GM19099 (cell line): Measurements from ENCODE around the gene NGEF.

Experiments used
- POLR2A ChIP-seq: IDR thresholded peaks from 3 replicates; pipeline ENCODE4 v1.6.1; 2011; ENCODE audit warnings: low read depth; ENCODE audit not compliant: insufficient read length; ENCODE audit errors: extremely low read depth

The NGEF gene

DNA sequence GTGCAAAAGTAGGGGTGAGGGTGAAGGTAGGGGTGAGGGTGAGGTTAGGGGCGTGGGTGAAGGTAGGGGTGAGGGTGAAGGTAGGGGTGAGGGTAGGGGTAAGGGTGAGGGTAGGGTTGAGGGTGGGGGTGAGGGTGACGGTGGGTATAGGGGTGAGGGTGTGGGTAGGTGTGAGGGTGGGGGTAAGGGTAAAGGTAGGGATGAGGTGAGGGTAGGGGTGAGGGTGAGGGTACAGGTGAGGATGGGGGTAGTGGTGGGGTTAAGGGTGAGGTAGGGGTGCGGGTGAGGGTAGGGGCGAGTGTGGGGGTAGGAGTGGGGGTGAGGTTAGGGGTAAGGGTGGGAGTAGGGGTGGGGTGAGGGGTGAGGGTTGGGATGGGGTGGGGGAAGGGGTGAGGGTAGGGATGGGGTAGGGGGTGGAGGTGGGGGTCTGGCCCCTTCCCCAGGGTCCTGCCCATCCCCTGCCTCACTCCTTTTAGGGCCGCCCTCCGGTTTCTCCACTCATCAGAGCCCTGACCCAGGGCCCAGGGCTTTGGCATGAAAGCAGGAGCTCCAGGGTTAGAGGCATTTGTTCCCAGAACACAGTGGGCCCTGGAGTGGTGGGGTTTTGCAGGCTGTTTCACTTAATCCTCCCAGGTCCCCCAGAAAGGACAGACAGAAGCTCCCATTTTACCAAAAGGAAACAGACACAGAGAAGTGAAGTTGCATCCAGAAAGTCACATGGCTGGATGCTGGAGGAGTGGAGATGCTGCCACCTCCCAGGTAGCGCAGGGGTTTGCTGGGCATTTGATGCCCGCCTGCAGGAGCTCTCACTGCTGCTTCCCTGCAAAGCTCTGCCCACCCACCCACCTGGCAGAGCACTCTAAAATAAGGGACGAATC, 116.1 kb downstream of the NGEF start:
- no peak for TF ChIP-seq POLR2A

- no peak for TF ChIP-seq POLR2A
These were observed 116.9 kb downstream of the NGEF start for GRCh38 chr2:232896111-232896510.

GRCh38 chr2:232894746-232895145, 118.3 kb downstream of the NGEF start:
- no peak for TF ChIP-seq POLR2A

DNA sequence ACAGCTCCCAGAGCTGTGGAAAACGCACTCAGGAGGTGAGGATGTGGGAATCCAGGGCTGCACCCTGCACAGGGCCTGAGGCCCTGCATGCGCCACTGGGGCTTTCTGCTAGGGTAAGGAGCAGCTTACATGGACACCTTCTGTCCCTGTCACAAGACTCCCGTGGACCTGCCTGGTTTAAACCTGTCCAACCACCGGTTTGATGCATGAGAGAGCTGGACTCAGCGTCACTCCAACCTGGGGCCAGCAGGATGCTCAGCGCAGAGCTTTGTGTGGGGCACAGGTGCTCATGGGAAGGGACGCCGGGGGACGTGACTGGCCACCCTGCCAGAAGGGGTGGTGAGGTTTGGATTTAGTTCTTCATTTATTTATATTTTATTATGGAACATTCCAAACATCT, 118.8 kb downstream of the NGEF start:
- TF ChIP-seq POLR2A: no peak

- no peak for TF ChIP-seq POLR2A
These were observed 119.2 kb downstream of the NGEF start for GRCh38 chr2:232893834-232894233.

- TF ChIP-seq POLR2A: no peak
These were observed 120.2 kb downstream of the NGEF start for GRCh38 chr2:232892843-232893242.

GRCh38 chr2:232892221-232892620, 120.8 kb downstream of the NGEF start:
- TF ChIP-seq POLR2A: no peak

GRCh38 chr2:232891621-232892071, 121.4 kb downstream of the NGEF start:
- no peak for TF ChIP-seq POLR2A

DNA sequence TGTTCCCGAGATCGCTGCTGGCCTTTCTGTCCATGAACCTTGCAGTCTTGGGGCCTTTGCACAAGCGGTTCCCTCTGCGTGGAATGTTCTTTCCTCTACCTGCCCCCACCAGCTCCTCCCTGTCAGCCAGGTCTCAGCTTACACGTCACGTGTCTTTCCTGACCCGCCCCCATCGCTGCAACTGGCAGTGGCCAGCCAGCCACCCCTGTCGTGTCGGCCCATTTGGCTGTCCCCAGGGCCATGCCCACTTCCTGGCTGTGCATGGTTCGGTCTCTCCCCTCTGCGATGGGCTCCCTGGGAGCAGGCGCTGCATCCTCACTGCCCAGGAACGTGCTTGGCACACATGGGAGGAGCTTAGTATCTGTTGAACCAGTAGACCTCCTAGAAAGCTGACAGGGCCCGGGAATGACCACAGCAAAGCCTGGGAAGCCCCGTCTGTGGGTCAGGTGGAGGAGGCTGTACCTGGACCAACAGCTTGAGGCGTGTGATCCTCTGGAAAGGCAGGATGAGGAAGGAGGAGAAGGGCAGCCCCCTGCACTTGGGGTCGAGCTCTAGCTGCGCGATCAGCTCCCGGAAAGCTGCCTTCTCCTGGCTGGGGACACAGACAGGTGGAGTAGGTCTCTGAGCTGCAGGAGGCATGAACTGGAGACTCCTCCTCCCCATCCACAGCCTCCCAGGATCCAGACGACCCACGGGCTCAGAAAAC, 122.0 kb downstream of the NGEF start:
- TF ChIP-seq POLR2A: no peak

GRCh38 chr2:232890536-232890895, 122.5 kb downstream of the NGEF start:
- no peak for TF ChIP-seq POLR2A

- no peak for TF ChIP-seq POLR2A
These were observed 123.1 kb downstream of the NGEF start for GRCh38 chr2:232889876-232890401.

DNA sequence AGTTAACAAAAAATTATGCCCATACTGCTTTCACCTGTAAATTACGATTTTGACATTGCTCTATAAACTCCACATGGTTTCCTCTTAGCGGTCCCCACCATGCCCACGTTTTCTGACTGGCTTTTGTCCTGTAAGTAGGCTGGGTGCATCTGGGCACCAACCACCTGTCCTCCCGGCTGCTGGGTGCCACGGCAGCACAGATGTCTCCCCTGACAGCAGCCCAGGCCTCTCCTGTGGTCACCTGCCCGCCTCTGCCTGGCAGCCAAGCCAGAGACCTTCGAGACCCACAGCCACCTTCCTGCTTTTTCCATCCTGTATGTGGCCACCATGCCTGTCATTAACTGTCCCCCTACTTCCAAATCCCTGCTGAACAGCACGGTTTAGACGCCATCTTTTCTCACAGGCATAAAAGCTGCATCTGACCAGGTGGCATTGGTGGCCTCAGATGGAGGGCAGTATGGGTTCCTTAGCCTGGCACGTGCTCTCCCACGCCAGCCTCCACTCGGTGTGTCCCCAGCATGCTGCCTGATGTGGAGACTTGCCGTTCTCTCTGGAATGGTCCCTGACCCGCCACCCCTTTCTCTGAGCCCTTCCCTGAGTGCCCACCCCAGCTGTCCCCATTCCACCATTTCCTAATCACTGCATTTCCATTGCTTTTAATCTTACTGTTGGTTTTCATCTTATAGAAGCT, 124.1 kb downstream of the NGEF start:
- TF ChIP-seq POLR2A: no peak

DNA sequence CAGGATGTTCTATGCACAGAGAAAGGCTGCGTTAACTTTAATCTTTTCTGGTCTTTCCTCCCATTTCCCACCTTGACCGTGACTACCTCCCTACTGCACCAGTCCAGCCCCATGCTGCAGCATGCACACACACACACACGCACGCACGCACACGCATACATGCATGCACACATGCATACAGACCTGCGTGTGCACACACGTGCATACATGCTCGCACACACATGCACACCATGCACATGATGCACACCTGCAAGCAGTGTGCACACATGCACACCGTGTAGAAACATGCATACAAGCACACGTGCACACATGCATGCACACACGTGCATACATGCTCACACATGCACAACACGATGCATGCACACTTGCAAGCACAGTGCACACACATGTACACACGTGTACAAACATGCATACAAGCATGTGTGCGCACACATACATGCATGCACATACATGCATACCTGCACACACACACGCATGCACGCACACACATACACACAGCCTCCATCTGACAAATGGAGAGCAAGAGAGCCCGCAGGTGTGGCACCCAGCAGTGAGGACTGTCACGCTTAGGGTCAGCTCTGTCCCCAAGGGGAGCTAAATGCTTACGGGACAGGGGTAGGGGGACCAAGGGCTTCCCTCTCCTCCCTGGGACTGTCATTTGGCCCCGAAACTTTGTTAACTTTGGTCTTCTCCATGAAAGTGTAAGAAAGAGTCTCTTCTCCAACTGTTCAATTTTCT, 124.8 kb downstream of the NGEF start:
- TF ChIP-seq POLR2A: no peak

- no peak for TF ChIP-seq POLR2A
These were observed 125.7 kb downstream of the NGEF start for GRCh38 chr2:232887171-232887850.

DNA sequence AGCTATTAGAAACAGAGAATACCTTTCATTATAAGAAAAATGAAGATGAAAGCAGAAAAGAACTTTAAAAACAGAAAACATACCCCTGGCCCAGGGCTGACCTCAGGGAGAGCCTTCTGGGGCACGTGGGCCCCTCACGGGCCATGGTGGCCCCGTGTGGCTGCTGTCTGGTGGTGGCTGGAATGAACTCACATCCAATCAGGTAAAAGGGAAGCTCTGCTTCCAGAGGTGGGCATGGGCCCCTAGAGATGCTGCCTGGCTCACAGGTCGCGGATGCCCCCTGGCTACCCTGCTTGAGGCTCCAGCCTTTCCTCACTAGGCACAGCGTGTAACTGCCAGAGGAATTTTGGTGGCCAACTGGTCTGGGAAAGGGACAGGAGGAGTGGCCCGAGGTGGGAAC, 126.4 kb downstream of the NGEF start:
- TF ChIP-seq POLR2A: no peak

DNA sequence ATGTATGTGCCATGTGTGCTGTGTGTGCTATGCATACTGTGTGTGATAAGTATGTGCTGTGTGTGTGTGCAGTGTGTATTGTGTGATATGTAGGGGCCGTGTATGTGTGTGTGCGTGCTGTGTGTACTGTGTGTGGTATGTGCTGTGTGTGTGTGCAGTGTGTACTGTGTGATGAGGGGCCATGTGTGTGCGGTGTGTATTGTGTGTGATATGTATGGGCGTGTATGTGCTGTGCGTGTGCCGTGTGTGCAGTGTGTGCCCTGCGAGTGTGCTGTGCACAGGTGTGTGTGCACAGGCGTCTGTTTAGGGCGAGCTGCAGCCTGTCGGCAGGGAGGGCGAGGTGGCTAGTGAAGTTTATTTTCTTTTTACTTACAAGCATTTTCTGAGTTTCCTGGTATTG, 126.9 kb downstream of the NGEF start:
- TF ChIP-seq POLR2A: no peak
